Suprapubic skin (tissue), 4 donors: ENCODE results near the gene RHOF. TPM values are rescaled to one million over a fixed set of nuclear protein-coding genes. Genes with fewer than 3 reads are reported as not detected.

Source experiments
- DNase-seq, 2 donors: peaks; one replicate each; pipeline ENCODE4 v3.0.0-alpha.2; 2019; ENCODE audit warnings: low spot score in 2 of 2
- H3K27ac ChIP-seq: fragments of 200-600 bp; sonication (generic); one replicate; pipeline ENCODE4 v1.5.1; 2019
- H3K27me3 ChIP-seq: fragments of 200-600 bp; sonication (generic); one replicate; pipeline ENCODE4 v1.5.1; 2019
- H3K36me3 ChIP-seq: fragments of 200-600 bp; sonication (generic); one replicate; pipeline ENCODE4 v1.5.1; 2019
- H3K4me1 ChIP-seq: fragments of 200-600 bp; sonication (generic); one replicate; pipeline ENCODE4 v1.5.1; 2019
- H3K4me3 ChIP-seq: fragments of 200-600 bp; sonication (generic); one replicate; pipeline ENCODE4 v1.5.1; 2019; ENCODE audit warnings: mild to moderate bottlenecking
- H3K9me3 ChIP-seq: fragments of 200-600 bp; sonication (generic); one replicate; pipeline ENCODE4 v1.5.1; 2019
- EP300 ChIP-seq: sonication (generic); formaldehyde crosslinking; IDR thresholded peaks from one replicate; pipeline ENCODE4 v1.6.1; 2017; ENCODE audit warnings: antibody characterized with exemption
- POLR2A ChIP-seq, 2 donors: fragments of 450-650 bp; IDR thresholded peaks; one replicate each; pipeline ENCODE4 v1.6.1; 2017; ENCODE audit warnings: antibody characterized with exemption in 2 of 2, mild to moderate bottlenecking in 2 of 2, moderate library complexity in 2 of 2
- POLR2AphosphoS5 ChIP-seq, 3 donors: sonication (generic); formaldehyde crosslinking; IDR thresholded peaks; one replicate each; pipeline ENCODE4 v1.6.1; 2017; ENCODE audit warnings: antibody characterized with exemption in 3 of 3
- WGBS: methylation state at CpG from one replicate; pipeline ENCODE4 v1.1.5; 2018; 5-methylcytosine and 5-hydroxymethylcytosine counted together
- total RNA-seq, 4 donors: library from RNA; depleted of rRNA; stranded (reverse); fragments of >200 nt; gene quantifications; one replicate each; pipeline ENCODE4 v1.1.0, GENCODE V29; 2016
- TF ChIP-seq, protein P1 (sequence below), 2 donors: fragments of 200-600 bp in 1 of 2; fragments of 450-650 bp in 1 of 2; sonication (generic) in 1 of 2; IDR thresholded peaks; one replicate each; pipeline ENCODE4 v1.5.1; 2016 to 2019; ENCODE audit warnings: antibody characterized with exemption in 2 of 2, mild to moderate bottlenecking in 1 of 2, moderate library complexity in 1 of 2

The RHOF gene
- total RNA-seq, 4 donors from 2014 or later: 6.6 to 20.4 (median 17.5) TPM

GRCh38 chr12:121828306-121828705 is 34.8 kb upstream of the RHOF start:
- no peak for DNase-seq
- H3K27ac ChIP-seq: no peak overlapping the region
- WGBS: 87% methylated on average over 8 of the region's 8 CpGs
- H3K4me3 ChIP-seq: no peak overlapping the region
- peaks cover 71% of the 10 kb centered on the region for H3K36me3 ChIP-seq
- no peaks in the 10 kb centered on the region for H3K4me1 ChIP-seq
- TF ChIP-seq POLR2AphosphoS5 (IDR thresholded peaks at IDR 0.05): no peak
- TF ChIP-seq POLR2A (IDR thresholded peaks at IDR 0.05): no peak
- no peak for TF ChIP-seq EP300
- TF ChIP-seq, protein P1, sequence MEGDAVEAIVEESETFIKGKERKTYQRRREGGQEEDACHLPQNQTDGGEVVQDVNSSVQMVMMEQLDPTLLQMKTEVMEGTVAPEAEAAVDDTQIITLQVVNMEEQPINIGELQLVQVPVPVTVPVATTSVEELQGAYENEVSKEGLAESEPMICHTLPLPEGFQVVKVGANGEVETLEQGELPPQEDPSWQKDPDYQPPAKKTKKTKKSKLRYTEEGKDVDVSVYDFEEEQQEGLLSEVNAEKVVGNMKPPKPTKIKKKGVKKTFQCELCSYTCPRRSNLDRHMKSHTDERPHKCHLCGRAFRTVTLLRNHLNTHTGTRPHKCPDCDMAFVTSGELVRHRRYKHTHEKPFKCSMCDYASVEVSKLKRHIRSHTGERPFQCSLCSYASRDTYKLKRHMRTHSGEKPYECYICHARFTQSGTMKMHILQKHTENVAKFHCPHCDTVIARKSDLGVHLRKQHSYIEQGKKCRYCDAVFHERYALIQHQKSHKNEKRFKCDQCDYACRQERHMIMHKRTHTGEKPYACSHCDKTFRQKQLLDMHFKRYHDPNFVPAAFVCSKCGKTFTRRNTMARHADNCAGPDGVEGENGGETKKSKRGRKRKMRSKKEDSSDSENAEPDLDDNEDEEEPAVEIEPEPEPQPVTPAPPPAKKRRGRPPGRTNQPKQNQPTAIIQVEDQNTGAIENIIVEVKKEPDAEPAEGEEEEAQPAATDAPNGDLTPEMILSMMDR (IDR thresholded peaks at IDR 0.05): no peak
- no peaks in the 10 kb centered on the region for H3K27me3 ChIP-seq
- H3K9me3 ChIP-seq: no peaks in the 10 kb centered on the region

DNA sequence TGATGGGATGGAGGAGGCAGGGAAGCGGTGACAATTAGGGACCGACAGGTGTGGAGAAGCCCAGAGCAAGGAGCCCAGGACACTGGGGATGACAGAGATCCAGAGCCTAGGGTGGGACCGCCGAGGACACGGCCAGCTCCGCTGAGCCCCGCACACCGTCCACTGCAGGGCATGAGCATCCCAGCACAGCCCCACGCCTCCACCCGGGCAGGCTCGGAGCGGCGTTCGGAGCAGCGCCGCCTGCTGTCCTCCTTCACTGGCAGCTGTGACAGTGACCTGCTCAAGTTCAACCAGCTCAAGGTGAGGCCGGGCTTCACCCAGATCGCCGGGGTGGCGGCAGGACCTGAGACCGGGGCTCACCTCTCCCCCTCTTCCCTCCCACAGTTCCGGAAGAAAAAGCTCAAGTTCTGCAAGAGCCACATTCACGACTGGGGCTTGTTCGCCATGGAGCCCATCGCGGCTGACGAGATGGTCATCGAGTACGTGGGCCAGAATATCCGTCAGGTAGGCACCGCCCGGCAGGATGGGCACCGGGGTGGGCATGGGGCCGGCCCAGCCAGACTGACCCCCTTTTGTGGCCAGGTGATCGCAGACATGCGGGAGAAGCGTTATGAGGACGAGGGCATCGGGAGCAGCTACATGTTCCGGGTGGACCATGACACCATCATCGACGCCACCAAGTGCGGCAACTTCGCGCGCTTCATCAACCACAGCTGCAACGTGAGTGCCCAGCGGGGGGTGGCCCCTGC is 34.0 kb upstream of the RHOF start:
- peaks cover 78% of the 10 kb centered on the region for H3K36me3 ChIP-seq
- no peaks in the 10 kb centered on the region for H3K4me1 ChIP-seq
- 92% methylated on average over 42 of the region's 48 CpGs for WGBS

DNA sequence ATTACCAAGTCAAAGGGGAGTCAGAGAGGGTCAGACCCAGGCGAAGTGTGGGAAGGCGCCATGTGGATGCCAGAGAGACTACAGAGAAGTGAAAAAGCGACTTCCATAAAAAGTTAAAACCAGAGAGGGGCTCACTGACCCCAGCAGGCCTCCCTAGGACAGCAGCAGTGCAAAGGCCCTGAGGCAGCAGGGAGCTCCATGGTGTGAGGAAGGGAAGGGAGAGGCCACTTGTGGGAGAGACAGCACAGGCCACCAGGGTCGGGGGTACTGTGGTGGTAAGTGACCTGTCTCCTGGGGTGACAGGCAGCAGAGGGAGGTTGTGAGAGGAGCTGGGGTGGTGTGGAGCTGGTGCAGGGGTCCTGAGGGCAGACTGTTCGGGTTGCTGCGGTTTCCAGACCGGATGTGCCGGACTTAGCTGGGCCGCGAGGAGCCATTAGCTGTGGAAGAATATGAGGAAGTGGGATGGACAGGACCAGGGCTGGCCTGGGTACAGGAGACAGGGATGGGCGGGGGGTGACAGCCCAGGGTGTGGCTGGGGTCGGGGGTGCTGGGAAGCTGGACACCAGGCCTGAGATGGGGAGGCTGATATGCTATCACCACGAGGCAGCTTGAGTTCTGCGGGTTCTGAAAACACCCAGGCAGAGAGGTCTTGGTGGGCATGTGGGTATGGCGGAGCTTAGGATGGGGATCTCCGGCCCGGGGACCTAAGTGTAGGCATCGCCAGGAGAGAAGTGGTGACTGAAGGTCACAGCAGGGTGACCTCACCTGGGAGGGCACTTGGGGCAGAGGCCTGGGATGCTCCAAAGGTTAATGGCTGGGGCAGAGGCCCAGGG is 33.0 kb upstream of the RHOF start:
- 86% methylated on average over 18 of the region's 18 CpGs for WGBS
- Histone ChIP-seq H3K27me3 (no peaks in the 10 kb centered on the region), H3K36me3 (peaks cover 79% of the 10 kb centered on the region), H3K27ac (no peak overlapping the region), H3K4me3 (no peak overlapping the region), H3K4me1 (no peaks in the 10 kb centered on the region), H3K9me3 (no peaks in the 10 kb centered on the region)
- no peak for TF ChIP-seq POLR2AphosphoS5 (IDR thresholded peaks at IDR 0.05)
- no peak for TF ChIP-seq EP300
- TF ChIP-seq, protein P1 (IDR thresholded peaks at IDR 0.05): no peak
- no peak for TF ChIP-seq POLR2A (IDR thresholded peaks at IDR 0.05)
- DNase-seq: no peak

More for the DNA sequence above, 34.0 kb upstream of the RHOF start:
- Histone ChIP-seq H3K27ac (no peak overlapping the region), H3K9me3 (no peaks in the 10 kb centered on the region), H3K4me3 (no peak overlapping the region), H3K27me3 (no peaks in the 10 kb centered on the region)
- no peak for DNase-seq
- TF ChIP-seq, protein P1 (IDR thresholded peaks at IDR 0.05): no peak

- H3K4me1 ChIP-seq: no peaks in the 10 kb centered on the region
- H3K4me3 ChIP-seq: no peak overlapping the region
- H3K9me3 ChIP-seq: no peaks in the 10 kb centered on the region
- TF ChIP-seq EP300 (no peak), POLR2AphosphoS5 (IDR thresholded peaks at IDR 0.05) (no peak), POLR2A (IDR thresholded peaks at IDR 0.05) (no peak)
- TF ChIP-seq, protein P1 (IDR thresholded peaks at IDR 0.05): no peak
- no peak overlapping the region for H3K27ac ChIP-seq
- H3K27me3 ChIP-seq: no peaks in the 10 kb centered on the region
- WGBS: 84% methylated on average over 15 of the region's 18 CpGs
- no peak for DNase-seq
- H3K36me3 ChIP-seq: peaks cover 82% of the 10 kb centered on the region
These were observed 31.6 kb upstream of the RHOF start for GRCh38 chr12:121825041-121825523.

DNA sequence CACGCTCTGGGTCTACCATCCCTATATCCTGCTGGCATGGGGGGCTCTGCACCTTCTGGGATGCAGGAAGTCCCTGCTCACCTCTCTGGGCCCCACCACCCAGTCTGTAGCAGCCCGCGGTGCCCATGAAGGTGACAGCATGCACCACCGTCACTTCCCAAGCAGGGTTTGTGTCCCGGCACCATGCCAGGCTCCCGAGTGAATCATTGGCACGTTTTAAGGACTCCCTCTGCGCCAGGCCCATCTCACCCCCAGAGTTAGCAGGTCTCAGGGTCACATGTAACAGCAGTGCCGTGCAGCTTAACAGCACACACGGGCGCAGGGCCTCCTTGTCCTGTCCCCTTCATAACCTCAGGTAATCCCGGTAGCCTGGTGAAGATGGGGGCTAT is 30.2 kb upstream of the RHOF start:
- no peak for TF ChIP-seq POLR2A (IDR thresholded peaks at IDR 0.05)
- TF ChIP-seq EP300: no peak
- no peak for TF ChIP-seq POLR2AphosphoS5 (IDR thresholded peaks at IDR 0.05)
- TF ChIP-seq, protein P1 (IDR thresholded peaks at IDR 0.05): no peak
- H3K4me3 ChIP-seq: no peak overlapping the region
- no peaks in the 10 kb centered on the region for H3K9me3 ChIP-seq
- H3K27me3 ChIP-seq: no peaks in the 10 kb centered on the region
- no peaks in the 10 kb centered on the region for H3K4me1 ChIP-seq
- DNase-seq: no peak
- H3K36me3 ChIP-seq: peaks cover 82% of the 10 kb centered on the region
- no peak overlapping the region for H3K27ac ChIP-seq
- 58% methylated on average over 6 of the region's 12 CpGs for WGBS
